ENCODE results near the gene TEAD1. TPM values are rescaled to one million over a fixed set of nuclear protein-coding genes. Genes with fewer than 3 reads are reported as not detected.

The TEAD1 gene
- total RNA-seq, 1 donor from 2014 or later: 88.8 TPM

- DNase-seq (ENCODE audit: low spot score): no peak
Observed at GRCh38 chr11:12686246-12687060, 12.2 kb downstream of the TEAD1 start.

DNA sequence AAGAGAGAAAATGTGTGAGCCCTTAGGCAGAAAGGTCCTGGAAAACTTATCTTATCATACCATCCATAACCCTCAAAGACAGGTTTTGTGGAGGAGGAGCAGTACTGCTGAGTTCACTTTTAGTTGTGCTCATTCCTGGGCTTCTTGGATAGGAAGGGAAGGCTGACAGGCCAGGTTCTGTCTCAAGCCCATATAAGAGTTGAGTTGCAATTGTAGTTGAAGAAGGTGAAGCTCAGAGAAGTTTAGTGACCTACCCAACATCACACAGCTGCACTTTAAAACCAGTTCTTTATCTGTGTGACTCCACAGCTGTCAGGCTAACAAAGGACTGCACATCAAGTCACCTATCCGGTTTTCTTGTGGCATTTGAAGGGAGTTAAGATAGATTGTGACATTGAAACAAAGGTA, 13.0 kb downstream of the TEAD1 start:
- DNase-seq (ENCODE audit: low spot score): no peak

DNA sequence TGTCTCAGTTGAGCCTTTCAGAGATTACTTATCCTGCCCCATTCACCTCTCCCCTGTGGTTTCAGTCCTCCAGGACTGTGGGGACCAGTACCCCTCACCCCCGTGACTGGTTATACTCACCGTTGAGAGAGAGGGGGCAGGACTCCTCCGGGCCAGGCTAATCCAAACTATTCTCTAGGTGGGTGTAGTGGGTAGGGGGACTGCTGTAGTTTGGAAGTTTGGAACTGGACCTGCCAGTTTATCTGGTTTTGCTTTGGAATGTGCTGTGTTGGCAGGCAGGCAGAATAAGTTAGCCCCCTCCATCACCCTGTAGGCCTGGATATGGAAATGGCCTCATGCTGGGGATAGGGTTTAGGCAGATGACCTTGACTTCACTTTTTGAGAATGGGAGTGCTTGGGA, 13.5 kb downstream of the TEAD1 start:
- DNase-seq (ENCODE audit: low spot score): no peak

DNA sequence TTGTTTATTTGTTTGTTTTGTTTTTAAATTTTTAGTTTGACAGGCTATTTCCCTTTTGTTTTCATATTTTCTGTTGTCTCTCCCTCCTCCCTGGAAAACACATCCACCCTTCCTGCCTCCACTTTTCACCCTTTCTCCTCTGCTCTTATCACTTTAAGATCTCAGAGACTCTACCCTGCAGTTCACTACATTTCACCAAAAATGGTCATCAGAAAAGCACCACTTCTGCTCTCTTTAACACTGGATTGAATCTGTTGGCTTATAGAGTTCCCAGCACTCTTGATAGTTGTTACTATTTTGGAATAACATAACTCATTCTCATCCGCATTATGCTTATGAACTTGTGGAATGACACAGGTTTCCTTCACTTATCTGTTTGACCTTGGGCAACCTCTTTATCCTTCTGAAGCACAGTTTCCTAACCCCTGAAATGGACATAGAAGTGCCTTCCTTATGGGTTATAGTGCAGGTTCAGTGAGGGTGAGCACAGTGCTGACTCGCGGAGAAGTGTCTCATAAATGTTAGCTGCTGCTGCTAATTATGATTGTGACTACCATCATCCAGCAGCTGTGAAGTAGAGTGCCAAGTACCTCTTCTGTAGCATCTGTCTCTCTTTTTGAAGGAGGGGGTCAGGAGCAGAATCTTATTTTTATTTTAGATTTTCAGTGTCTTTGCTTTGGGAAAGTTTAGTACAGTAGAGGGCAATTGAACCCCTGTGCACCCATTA, 15.0 kb downstream of the TEAD1 start:
- DNase-seq (ENCODE audit: low spot score): no peak

DNA sequence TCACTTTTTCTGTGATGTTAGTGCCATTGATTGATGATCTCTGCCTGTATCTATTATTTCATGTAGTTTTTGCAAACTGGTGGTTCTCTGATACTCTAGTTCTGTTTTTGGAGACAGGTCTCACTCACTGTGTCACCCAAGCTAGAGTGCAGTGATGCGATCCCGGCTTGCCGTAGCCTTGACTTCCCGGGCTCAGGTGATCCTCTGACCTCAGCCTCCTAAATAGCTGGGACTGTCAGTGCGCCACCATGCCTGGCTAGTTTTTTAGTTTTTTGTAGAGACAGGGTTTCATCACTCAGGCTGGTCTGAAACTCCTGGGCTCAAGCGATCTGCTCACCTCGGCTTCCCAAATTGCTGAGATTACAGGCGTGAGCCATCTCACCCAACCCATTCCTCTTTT, 16.4 kb downstream of the TEAD1 start:
- no peak for DNase-seq (ENCODE audit: low spot score)

- no peak for DNase-seq (ENCODE audit: low spot score)
Observed at GRCh38 chr11:12691473-12691872, 17.3 kb downstream of the TEAD1 start.

DNA sequence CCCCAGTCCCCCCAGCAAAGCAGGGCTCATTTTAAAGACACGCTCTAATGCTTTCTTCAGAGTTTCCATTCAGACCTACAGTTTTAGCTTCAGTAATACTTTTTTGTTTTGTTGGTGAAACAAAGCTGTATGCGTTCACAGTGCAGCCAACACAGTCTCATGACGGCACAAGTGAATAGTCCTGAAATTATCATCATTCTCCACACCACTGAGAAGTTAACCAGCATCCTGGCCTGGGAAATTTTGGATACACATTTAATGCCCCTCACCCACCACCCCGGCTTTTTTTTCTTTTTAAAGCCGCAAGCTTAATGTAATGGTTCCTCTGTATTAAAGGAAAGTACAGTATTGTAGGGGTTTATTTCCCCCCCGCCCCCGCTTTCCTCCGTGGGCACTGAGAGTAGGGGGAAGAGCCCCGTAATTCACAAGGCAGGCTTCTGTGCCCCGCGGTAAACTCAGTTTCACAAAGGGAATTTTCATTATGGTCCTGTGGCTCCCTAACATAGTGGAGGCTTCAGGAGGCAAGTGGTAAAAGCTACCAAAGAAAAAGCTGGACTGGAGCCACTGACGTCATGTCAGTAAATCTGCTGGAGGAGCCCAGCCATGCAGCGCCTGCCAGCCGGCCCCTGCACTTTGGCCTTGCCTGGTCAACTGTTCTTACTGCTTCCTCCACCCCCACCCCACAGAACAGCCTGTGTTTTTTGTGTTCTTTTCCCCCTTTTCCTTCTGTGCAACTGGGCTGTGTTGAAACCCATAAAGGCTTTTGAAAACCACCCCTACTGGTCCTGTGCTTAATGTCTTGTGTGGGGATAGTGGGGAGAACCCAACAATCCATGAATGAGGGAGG, 18.2 kb downstream of the TEAD1 start:
- peak; percentile 93 for DNase-seq (ENCODE audit: low spot score)

DNA sequence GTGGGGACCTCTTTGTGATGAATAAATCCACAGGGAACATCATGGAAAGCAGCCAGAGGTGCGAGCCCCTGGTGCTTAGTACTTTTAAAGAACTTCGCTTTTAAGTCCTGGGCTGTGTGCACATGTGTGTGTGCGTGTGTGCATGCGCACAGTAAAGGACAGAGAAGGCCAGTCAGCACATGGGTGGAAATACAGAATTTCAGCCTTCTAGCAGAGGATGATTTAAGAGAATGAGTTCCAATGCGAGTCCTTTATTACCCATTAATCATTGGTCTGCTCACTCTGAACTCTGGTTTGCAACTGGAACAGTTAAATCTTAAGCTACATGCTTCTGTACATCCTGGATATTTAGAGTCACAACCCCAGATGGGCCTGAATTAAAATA, 18.9 kb downstream of the TEAD1 start:
- no peak for DNase-seq (ENCODE audit: low spot score)

GRCh38 chr11:12693479-12694182, 19.4 kb downstream of the TEAD1 start:
- peak; percentile 51 for DNase-seq (ENCODE audit: low spot score)

DNA sequence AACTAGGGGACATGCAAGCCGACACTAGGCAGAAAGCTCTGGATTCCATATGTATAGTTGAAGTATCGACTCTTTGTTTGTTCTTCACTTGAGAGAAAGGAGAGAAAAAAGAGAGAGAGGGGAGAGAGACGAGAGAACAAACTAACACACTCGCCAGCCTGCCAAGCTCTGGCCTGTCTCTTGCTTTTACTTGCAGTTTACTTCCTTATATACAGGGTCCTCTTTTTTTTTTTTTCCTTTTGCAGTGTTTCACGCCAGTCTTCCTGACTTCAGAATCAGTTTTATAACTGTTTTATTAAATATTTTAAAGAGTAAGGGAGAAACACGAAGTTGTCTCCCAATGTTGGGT, 19.9 kb downstream of the TEAD1 start:
- no peak for DNase-seq (ENCODE audit: low spot score)

DNA sequence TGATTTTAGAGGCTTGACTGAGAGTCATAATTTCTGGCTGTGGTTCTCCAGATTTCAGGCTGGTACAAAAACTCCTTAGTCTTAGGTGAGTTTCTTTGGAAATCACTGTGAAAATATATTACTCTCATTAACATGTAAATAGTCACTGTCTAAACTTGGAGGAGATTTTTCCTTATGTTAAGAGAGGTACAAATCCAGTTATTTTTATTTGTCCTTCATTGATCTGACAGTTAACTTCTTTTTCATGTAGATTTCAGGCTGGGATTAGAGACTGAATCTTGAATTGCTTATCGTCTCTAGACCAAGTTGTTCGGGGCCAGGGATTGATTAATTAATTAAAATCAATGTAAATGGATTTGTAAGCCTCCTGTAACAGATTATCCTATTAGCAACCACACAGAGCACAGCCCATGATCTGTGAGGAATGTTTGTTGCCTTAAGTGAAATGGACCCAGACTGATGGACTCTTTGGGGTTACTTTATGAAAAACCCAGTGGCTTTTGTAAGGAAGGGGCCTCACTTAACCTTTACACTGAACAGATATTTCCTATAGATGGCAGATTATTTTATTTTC, 21.1 kb downstream of the TEAD1 start:
- DNase-seq (ENCODE audit: low spot score): no peak

DNA sequence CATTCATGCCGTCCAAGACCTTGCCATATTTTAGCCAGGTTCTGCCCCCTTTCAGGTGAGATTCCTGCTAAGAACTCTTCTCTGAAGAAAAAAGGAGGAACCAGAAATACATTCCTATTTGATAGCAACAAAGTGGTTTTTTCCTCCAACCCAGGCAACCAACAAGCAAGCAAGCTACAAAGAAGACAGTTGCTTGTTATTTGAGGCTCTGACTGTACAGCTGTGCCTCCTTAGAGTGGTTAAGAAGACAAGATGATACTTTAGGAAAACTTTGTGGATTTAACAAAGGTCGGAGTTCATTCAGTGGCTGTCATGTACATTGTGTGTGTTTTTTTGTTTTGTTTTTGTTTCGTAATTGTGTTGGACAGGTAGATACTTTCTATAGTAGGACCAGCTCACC, 21.7 kb downstream of the TEAD1 start:
- DNase-seq (ENCODE audit: low spot score): no peak

GRCh38 chr11:12696911-12697581, 22.8 kb downstream of the TEAD1 start:
- DNase-seq (ENCODE audit: low spot score): no peak

GRCh38 chr11:12698048-12698447, 23.8 kb downstream of the TEAD1 start:
- no peak for DNase-seq (ENCODE audit: low spot score)

- DNase-seq (ENCODE audit: low spot score): no peak
Observed at GRCh38 chr11:12701811-12702592, 27.8 kb downstream of the TEAD1 start.

GRCh38 chr11:12702999-12703453, 28.8 kb downstream of the TEAD1 start:
- DNase-seq (ENCODE audit: low spot score): no peak

DNA sequence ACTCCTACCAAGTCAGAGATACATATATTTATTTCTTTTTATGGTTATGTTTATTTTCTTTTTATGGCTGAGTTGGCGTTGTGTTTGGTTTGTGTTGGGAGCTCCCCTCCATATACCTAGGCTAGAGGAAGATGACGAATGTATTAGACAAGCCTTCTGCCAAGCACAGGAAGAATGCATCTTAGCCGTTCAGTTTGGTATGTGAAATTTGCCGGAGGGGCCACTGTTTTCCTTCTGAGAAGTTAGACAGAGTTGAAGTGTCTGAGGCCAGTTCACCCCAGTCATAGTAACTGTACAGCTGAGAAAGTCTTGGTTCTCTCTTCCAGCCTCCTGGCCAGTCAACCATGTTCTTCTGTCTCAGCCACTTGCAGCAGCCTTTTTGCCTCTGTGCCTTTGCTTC, 29.8 kb downstream of the TEAD1 start:
- DNase-seq (ENCODE audit: low spot score): no peak

- no peak for DNase-seq (ENCODE audit: low spot score)
Observed at GRCh38 chr11:12705874-12706273, 31.7 kb downstream of the TEAD1 start.

DNA sequence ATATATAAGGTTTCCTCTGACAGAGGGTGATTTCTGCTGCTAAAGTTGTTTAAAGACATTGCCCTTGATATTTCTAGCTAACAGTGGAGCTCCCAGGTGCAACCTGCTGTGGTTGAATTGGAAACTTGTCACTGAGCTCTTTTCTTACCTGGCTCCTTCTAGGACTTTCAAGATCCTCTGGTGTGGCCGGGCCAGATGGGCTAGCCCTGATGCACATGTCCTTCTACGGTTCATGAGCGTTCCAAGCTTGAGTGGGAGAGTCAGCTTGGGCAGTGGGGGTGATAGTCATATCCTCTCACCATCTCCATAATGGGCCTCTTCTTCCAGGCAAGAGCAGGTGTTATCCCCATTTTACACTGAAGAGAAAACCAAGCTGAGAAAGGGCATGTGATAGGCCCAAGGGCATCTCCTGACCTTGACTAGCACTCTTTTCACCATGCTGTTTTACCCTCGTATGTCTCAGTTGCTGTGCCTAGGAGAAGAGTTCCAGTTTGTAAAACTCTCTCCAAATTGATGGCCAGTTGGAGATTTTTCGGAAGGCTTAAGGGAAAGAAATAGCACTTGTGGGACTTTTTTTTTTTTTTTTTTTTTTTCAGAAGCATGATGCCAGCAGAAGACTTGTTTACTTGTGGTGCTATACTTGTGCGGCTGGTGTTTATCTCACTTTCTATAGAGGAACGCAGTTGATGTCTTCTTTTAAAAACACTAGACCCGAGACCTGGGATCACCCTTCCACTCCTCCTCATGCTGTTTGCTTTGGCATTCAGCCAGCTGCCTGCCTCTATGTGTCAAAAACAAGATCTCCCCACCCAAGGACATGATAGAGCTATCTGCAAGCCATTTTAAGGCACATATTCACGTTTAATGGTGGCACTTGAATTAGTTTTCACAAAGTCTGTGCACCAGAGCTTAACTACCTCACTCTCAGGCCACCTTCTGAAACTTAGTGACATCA, 32.6 kb downstream of the TEAD1 start:
- DNase-seq (ENCODE audit: low spot score): no peak

Data from mucosa of gallbladder (tissue), 1 donor.